ENCODE results near the gene CERS6.
A peak's percentile ranks its signal among the peaks of the same experiment; 100 is the strongest.
"Not testable (repeated sequence)": the region's sequence is repeated elsewhere in the genome, so short reads cannot be mapped to it uniquely, and the experiment has no call there.

The CERS6 gene

DNA sequence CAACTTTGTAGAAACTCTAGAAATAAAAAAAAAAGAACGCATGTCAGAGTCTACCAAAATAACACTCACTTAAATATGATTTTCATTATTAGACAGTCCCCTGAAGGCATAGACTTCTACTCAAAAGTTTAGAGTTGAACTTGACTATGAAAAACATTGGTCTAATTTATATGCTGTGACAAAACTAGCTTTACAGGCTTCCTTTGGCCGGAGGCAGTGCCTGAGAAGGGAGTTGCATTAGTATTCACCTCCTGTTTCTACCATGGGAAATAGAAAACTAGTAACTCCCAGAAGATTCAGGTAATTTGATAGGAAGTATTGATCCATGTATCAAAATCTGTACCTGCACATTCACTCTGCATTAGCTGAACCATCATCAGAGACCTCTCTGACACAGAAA is 182.9 kb downstream of the CERS6 start:
- DNase-seq (ENCODE audit: low read depth in 2 of 2): no peak

DNA sequence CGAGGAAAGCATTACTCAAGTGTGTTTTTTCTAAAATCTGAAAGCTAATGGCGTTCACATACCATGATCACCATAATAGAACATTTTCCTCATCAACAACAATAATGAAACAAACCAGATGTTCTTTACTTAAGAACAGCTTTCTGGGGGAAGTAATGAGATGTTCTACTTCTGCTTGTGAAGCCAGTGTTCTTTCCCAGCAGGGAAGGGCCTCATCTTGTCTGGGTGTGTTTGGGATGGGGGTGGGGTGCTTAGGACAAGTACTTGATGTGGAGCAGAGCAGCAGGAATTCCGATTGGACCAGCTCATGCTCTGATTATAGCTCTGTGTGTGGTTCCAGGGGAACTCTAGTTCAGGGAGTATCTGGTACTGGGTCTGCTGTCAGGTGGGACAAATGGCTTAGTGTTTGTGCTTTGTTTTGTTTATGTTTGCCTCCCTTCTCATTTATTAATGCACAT is 183.4 kb downstream of the CERS6 start:
- peak; percentile 56 to 63 for DNase-seq (ENCODE audit: low read depth in 2 of 2)

DNA sequence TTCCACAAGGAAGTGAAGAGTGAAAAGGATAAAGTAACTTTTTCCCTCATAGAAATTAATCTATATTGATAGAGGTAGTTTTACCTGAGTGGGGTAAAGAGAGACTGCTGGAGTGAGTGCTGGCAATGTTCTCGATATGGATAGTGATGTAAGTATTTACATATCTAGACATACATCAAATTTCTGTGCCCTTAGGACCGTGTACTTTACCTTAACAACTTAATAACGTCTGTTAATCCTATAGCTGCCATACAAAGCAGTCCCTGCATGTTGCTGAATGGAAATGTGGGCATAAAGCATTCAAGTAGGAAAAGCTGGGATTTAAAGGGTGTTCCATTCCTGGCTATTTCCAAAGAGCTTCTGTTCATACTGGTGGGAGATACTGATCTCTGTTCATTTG is 184.0 kb downstream of the CERS6 start:
- DNase-seq (ENCODE audit: low read depth in 2 of 2): no peak

DNA sequence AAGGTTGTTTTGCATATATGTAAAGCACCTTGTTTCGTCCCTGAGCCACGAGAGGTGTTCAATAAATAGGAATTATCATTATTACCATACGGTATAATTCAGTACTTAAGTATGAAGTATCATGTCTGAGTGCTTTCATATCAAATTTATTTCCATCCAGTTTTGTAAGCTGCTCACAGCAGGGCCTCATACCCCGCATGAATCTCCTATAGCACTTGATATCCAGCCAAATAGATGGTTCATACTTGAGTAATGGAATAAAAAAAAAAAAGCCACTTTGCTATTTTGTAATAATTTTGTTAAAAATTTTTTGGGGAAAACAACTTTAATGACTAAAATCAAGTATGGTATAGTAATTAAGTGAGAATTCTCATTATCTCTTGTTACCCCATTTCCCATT is 185.6 kb downstream of the CERS6 start:
- no peak for DNase-seq (ENCODE audit: low read depth in 2 of 2)

DNA sequence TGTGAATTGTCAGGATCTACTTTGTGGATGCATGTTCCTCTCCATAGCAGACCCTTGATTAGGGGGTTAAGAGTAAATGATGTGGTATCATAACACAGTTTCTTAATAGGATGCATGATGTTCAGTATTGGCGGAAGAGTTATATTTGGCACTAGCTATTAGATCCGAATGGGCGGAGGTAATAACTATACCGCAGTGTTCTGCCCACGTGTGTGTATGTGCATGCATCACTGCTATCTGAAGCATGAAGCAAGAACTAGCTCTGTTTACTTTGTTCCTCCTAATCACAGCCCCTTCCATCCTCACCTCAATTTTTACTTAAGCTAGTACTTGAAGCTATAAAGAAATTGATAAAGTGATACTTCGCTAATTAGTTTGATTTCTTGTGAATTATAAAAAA is 186.8 kb downstream of the CERS6 start:
- no peak for DNase-seq (ENCODE audit: low read depth in 2 of 2)

DNA sequence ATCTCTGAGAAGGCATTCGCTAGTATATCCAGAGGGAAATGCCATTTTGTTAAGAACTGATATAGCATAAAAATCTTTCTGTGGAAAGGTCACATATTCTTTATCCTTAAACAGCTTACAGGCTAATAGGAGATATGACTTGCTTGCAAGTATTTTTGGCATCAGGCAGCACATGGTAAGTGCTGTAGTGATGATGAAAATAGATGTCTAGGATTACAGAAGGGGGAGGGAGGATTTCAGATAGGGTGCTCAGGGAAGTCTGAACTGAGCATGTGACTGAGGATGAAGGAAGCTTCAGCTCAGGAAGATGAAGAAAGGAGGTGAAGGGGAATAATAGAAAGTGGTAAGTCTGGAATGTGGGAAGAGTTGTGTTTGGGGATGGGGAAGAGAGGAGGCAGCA is 187.9 kb downstream of the CERS6 start:
- no peak for DNase-seq (ENCODE audit: low read depth in 2 of 2)

DNA sequence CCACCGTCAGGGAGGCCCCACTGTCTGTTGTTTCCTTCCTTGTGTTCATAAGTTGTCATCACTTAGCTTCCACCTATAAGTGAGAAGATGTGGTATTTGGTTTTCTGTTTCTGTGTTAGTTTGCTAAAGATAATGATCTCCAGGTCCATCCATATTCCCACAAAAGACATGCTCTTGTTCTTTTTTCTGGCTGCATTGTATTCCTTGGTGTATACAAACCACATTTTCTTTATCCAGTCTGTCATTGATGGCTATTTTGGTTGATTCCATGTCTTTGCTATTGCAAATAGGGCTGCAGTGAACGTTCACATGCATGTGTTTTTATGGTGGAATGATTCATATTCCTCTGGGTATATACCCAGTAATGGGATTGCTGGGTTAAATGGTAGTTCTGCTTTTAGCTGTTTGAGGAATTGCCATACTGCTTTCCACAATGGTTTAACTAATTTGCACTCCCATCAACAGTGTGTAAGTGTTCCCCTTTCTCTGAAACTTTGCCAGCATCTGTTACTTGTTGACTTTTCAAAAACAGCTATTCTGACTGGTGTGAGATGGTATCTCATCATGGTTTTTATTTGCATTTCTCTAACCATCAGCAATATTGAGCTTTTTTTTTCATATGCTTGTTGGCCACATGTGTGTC is 189.7 kb downstream of the CERS6 start:
- DNase-seq (ENCODE audit: low read depth in 2 of 2): no peak

DNA sequence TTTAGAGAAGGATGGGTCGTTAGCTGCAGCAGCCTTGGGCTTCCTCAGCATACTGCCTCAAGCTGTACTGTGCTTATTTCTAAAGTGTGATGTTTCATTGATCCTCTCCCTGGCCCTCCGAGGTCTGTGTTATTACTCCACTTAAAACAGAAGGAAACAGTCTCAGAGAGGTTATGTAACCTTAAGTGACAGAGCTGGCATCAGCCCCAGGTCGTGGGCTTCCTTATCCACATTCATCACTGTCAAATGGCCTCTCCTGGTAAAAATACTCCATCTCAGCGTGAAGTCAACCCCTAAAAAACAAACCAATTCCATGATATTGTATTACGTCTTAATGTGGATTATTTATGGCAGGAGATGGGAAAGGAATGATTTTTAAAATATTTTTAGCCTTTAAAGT is 193.0 kb downstream of the CERS6 start:
- DNase-seq (ENCODE audit: low read depth in 2 of 2): no peak

DNA sequence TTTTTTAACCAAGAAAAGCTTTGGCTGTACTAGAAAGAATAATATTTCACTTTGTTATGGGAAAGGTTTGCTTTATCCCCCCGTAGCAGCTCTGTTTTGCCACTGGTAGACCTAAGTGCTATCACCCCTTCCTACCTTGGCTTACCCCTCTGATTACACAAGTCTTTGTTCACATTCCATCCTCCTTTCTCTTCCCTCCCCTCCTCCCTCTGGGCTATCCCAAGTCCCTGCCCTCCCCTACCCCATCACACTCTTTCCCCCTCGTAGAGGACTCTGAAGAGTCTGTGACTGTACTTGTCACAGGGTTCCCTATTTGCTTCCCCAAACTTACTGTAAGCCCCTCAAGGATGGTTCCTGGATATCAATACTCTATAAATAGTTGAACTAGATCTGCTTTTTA is 193.5 kb downstream of the CERS6 start:
- no peak for DNase-seq (ENCODE audit: low read depth in 2 of 2)

DNA sequence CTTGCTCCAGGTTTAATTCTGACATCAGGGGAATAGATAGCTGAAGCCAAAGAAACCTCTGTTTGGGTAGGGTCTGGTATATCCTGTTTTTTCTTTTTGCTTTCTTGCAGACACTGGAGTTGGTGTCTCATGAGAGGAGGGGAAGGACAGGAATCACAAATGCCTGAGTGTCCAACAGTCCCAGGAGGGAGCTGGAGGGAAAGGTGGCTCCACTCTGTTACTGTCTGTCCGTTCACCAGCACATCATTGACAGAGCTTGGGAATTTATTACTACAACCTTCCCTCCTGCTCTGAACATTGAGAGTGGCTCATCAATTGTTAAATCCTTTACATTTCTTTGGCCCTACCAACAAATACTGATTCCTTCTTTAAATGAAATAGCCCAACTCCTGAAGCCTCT is 194.1 kb downstream of the CERS6 start:
- no peak for DNase-seq (ENCODE audit: low read depth in 2 of 2)

DNA sequence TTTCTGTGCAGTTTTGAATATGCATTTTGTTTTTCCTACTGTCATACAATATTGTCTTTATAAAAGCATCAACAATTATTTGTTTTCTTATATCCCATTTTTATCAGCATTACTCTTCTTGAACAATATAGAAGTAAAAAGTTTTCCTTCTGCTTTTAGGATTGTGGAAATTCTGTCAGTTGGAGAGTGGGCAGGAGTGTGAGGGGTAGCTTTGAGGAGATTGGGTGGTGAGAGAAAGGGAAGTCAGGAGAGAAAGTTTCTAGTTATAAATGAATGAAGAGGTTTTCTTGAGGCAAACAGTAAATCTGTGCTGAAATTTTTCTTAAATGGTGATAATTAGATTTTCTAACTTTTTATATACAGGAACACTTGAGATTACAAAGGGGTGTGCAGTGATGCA is 194.7 kb downstream of the CERS6 start:
- DNase-seq (ENCODE audit: low read depth in 2 of 2): no peak

DNA sequence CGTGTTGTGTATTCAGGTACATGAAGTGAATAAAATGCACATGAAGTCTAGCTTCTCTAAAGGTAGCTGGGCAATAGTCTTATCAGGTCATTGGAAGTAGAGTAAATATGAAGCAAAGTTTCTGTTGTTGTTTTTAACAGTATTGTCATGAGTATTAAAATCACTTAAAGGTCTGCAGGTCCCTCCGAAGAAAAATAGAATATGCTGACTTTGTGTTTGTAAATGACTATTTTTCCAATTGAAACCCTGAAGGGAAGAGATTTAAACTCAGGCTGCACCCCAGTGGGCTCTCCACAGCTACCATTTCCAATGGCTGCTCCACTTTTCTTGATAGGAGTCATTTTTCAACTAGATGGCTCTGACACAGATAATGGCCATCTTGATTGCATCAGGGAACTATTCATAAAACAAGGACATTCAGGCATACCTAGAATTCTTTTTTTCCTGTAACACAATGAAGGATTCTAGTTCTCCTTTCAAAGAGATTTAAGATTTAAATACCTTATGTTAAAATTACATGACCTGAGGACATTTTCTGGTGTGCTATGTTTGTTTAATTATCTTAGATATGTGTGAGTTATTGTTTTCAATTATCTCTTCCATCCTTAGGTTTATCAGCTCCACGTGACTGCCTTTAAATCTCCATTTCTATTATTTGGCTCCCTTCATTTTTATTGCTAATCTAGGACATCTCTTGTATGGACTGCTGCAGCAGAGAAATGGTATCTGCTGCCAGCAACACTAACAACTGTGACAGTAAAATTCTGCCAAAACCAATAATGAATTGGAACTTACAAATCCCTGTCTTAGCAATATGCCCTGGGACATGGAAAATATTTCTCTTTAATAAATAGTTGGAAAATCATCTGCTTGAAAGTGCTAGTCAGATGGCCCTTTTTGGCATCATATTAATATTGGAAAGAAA is 197.2 kb downstream of the CERS6 start:
- DNase-seq (ENCODE audit: low read depth in 2 of 2): no peak

DNA sequence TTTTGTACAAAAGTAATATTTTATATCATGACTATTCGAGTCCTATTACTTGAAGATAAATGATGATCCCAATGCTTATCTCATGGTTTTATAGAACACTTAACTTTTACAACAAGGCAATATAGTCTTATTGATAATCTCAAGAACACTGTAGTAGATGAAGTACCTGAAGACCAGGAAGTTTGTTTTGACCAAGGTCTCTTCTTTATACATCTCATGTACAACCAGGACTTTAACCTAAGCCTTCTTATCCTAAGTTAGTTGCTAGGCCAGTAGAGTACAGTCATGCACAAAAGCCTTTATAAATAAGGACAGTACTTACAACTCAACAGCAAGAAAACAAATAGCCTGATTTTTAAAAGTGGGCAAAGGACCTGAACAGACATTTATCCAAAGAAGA is 198.6 kb downstream of the CERS6 start:
- no peak for DNase-seq (ENCODE audit: low read depth in 2 of 2)

DNA sequence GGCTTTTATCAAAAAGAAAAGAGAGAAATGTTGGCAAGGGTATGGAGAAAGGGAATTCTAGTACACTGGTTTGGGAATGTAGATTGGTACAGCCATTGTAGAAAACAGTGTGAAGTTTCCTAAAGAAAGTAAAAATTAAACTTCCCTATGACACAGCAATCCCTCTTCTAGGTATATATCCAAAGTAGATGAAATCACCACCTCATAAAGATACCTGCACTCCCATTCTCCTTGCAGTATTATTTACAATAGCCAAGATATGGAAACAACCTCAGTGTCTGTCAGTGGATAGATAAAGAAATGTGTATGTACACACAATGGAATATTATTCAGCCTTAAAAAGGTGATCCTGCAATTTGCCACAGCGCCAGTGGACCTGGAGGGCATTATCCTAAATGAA is 199.1 kb downstream of the CERS6 start:
- DNase-seq (ENCODE audit: low read depth in 2 of 2): no peak

DNA sequence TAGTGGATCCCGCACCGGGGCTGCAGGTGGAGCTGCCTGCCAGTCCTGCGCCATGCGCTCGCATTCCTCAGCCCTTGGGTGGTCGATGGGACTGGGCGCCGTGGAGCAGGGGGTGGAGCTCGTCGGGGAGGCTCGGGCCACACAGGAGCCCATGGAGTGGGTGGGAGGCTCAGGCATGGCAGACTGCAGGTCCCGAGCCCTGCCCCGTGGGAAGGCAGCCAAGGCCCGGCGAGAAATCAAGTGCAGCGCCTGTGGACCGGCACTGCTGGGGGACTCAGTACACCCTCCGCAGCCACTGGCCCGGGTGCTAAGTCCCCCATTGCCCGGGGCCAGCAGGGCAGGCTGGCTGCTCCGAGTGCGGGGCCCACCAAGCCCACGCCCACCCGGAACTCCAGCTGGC is 201.3 kb downstream of the CERS6 start:
- DNase-seq (ENCODE audit: low read depth in 2 of 2): not testable (repeated sequence)

DNA sequence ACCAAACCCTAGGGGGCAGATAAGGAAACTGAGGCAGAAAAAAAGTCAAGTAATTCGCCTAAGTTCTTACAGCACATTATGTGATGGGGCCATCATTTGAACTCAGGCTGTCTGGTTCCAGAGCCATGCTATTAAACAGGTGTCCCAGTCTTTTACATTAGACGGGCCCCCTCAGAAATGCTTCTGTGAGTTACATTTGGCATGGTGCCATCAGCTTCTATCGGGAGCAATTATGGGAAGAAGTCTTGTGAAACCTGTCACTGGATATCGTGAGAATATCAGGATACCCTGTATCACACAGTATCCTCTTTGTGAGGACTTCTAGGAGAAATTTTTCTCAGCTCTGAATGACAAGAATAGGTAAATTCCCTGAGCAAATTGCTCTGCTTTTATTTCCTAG is 202.6 kb downstream of the CERS6 start:
- DNase-seq (ENCODE audit: low read depth in 2 of 2): no peak

DNA sequence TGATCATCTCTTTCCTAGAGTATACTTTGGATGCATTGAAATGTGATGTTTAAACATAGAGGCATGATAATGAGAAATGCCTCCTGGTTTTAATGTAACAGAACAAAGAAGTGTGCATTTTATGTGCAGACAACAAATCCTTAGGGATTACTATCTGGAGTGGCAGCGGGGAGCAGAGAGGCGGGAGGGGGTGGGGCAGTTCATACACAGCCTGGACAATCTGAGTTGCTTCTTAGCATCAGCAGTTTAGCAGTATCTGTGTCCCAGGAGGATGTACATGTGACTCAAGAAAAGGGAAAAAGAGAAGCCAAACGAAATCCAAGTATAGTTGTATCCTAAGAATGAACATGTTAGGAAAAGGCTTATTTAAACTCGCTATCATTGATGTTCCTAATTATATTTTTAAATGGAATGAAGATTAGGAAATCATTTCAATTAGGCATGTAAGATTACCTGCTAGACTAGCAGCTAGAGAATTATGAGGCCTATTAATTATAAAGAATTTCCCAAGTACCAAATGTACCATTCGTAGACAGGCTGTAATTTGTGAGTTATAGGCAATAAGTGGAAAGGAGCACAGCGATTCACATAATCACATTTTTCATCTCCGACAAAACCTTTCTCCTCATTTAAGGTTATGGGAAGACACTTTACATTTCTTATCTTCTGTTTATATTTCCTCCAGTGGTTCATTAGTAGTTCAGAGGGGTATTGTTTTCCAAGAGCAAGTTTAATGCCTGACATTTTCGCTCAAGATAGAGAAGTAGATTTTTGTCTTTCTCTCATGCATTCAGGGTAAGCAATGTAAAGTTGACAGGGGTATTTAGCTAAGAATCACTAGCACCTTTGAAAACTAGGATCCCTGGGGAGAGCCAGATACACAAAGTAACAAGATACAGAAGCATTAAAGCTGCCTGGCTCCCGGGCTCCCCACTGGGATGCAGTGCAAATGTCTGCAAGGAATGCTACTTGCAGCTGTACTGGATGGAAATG is 205.1 kb downstream of the CERS6 start:
- no peak for DNase-seq (ENCODE audit: low read depth in 2 of 2)

DNA sequence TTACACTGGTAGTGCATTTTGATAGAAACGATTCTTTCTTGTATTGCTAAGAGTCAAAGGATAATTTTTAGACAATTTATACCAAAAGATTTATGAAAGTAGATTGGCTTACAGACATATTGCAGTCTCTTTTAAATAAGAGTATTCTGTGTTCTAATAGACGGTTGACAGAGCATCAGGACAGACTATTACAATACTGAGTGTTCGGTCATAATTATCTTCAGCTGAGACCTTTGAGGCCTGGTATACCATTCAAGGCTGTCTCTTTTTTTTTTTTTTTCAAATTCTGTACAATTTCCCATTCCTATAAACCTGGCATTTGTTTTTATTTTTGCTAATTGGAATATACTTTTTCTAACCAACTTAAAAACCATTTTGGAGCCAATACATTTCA is 205.8 kb downstream of the CERS6 start:
- DNase-seq (ENCODE audit: low read depth in 2 of 2): no peak

DNA sequence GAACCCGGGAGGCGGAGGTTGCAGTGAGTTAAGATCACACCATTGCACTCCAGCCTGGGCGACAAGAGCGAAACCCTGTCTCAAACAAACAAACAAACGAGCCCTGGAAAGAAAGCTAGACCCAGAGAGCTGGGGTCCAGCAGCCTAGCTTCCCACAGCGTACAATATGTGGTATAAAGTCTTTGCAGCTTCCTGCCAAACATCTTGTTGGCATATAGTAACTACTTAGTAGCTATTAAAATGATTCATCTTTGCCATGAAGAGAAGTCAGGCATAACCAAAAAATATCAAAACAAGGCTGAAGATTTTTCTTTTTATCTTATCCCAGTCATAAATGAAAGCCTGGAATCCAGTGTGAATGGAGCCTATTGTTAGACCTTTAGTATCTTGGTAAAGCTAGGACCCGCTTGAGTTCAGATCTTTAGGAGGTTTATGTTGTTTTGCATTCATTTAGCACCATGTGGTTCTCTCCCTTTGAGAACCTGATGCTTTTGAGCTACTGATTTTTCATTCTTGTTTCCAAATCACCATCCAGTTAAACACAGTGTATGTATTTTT is 206.7 kb downstream of the CERS6 start:
- DNase-seq (ENCODE audit: low read depth in 2 of 2): no peak

DNA sequence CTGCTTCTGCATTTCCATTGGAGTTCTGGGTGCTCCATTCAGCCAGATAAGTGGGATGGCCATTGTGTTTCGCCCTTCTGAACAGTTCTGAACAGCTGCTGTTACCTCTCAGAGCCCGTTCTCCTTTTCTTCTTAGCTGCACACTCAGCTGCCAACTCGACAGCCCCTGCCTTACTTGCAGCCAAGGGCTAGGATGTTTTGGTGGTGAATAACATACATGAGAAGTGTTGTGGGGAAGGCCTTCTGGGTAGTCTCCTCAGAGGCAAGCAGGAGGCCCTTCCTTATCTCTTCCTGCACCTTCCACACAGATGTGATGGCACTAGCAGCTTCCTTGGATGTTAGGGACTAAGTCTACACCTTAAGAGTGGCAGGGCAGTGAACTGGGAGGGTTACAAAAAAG is 207.9 kb downstream of the CERS6 start:
- DNase-seq (ENCODE audit: low read depth in 2 of 2): no peak

DNA sequence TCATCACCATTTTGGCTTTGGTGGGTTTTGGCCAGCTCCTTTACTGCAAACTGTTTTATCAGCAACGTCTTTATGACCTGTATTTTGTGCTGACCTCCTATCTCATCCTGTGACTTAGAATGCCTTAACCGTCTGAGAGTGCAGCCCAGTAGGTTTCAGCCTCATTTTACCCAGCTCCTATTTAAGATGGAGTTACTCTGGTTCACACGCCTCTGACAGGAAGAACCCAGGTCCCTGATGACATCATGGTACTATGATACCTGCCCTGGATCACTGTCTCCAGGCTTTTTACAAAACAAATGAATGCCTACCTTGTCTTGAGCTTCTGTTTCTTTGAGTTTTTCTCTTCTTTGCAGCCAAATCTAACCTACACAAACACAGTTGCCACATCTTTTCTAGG is 208.6 kb downstream of the CERS6 start:
- not testable (repeated sequence) for DNase-seq (ENCODE audit: low read depth in 2 of 2)

DNA sequence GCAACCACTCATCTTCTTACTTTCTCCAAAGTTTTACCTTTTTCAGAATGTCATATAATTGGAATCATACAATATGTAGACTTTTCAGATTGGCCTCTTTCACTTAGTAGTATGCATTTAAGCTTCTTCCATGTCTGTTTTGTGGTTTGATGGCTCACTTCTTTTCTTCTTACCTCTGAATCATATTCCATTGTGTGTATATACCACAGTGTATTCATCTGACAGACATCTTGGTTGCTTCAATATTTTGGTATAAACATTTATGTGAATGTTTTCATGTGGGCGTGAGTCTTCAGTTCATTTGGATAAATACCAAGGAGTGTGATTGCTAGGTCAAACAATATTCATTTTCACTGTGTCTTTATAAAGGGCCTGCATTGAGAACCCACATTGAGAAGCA is 210.3 kb downstream of the CERS6 start:
- DNase-seq (ENCODE audit: low read depth in 2 of 2): no peak

Measured in fibroblast of skin of left biceps (primary cell).